ENCODE data around the gene SWAP70.

Gene SWAP70

DNA sequence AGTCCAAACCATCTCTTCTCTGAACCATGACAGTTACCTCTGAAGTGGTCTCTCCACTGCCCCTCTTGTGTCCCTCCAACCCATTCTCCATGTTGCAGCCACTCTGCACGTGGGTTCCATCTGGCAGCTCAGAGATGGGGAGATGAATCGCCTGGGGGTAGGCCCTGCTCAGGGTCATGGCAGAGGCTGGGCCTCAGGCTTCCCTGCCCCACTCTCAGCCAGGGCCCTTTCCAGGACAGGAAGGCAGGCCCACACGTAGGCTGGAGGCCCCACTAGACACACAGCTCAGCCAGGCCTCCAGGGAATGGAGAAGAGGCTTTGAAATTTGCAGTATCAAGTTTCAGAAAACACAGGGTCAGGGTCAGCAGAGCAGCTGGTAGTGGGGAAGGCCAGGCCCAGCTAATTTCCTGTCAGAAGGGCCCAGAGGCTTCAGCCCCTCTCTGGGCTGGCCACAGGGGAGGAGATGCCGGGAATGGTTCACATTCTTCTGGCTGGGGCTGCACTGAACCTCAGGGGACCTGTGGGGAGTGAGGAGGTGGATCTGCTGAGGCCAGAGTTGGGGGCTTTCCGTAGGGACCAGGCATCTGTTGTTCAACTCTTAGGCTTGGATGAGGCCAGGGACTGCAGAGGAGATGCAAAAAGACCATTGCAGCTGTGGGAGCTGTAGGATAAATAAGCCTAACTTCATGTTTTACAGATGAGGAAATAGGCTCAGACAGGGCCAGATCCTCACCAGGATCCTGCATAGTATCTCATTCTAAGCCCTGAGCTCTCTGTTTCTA is 101.6 kb downstream of the SWAP70 start:
- in situ Hi-C loops (cut with HindIII; ENCODE audit: low sequenced_read_pairs) = no loop called here

DNA sequence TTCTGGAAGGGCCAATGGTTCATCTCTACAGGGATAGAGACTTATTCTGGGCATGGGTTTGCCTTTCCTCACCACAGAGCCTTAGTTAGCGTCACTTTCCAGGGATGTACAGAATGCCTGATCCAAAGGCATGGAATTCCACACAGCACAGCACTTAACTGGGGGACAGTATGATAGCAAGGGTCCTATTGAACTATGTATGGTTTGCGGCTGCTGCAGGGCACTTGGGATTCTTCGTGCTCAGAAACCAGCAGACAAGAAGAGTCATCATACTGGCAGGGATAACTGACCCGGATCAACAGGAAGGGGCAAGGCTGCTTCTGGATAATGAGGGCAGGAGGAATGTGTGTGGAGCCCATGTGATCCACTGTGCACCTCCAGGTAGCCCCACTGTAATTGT is 105.7 kb downstream of the SWAP70 start:
- in situ Hi-C loops (cut with HindIII; ENCODE audit: low sequenced_read_pairs) = no loop called here

DNA sequence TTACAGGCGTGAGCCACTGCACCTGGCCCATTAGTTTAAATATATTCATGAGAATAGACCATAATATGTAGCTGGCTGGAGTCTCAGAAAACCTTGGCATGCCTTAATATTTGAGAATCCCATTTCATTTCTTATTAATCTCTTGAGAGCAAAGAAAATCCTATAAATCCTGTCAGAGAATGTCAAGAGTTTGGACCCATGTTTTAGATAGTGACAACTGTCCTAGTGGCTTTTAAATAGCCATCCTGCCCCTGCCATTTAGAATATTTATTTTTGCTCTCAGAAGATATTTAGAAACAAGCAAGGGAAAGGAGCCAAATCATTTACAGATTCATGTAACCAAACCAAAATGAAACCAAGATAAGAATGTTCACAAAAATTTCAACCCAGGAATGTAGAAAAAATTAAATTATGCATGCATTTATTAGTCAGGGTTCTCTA is 107.2 kb downstream of the SWAP70 start:
- in situ Hi-C loops (cut with HindIII; ENCODE audit: low sequenced_read_pairs) = no loop called here

DNA sequence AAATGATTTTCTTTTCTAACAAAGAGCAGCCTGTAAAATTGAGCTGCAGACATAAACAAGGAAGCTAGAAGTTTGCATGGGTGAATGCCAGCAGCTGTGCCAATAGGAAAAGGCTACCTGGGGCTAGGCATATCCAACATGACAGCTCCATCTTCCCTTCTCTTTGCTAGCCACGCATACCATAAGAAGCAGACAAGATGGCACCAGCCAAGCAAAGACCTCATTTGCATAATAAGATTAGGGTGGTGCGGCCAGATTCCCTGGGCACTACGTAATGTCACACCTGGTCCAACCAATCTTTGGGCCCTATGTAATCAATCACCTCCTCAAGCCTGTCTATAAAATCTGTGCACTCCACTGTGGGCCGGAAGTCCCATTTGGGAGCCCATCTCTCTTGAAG is 108.3 kb downstream of the SWAP70 start:
- in situ Hi-C loops (cut with HindIII; ENCODE audit: low sequenced_read_pairs) = no loop called here

DNA sequence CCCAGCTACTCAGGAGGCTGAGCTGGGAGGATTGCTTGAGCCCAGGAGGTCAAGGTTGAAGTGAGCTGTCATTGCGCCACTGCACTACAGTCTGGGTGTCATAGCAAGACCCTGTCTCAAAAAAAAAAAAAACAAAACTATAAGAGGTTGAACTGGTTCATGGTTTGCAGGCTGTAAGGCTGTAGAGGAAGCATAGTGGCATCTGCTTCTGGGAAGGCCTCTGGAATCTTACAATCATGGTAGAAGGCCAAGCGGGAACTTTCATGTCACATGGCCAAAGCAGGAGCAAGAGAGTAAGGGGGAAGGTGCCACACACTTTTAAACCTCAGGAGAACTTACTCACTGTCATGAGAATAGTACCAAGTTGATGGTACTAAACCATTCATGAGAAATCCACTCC is 109.6 kb downstream of the SWAP70 start:
- in situ Hi-C loops (cut with HindIII; ENCODE audit: low sequenced_read_pairs) = no loop called here

DNA sequence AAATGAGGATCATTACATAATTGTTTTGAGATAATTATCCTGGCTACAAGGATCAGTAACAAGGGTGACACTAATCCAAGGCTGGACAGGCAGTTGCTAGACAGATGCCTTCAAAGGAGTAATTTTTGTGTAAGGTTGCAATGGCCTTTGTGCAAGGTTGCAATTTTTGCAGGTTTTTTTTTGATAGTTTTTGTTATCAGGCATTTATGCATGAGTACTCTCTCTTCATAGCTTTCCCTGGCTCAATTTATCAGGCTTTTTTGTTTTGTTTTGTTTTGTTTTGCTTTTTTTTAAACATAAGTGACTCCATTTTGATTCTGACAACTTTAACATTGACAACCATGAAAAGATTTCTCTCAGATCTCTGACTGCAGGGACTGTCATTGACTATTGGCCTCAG is 110.2 kb downstream of the SWAP70 start:
- in situ Hi-C loops (cut with HindIII; ENCODE audit: low sequenced_read_pairs) = no loop called here

DNA sequence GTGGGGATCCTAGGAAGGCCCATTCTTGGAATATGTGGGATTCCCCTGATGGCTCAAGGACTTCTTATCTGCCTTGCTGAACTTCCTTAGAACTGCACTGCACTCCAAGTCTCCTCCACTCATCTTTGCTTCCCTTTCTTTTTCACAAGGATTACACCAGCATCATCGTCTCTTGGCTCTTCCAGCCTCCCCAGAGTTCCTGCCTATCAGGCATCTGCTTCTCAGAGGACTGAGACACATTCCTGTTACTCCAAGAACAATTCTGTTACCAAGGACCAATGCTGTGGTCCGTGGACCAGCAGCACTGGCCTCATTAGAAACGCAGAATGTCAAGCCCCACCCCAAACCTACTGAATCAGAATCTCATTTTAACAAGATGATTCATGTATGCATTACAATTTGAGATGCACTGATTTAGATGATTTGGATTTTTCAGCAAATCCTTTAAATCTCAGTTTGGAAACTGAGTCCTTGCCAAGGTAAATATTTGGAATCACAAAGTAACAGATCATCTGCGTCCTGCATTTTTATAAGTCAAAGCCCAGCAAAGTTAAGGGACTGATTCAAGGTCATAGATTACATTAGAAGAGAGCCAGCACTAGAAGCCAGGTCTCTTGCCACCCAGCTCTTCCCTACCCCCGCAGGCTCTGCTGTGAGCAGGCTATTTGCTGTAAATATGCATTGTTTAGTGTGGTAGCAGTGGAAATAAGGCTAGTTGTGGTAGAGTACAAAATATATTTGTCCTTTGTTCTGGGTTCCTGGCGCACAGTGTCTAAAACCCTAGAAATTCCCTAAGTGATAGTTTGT is 110.9 kb downstream of the SWAP70 start:
- in situ Hi-C loops (cut with HindIII; ENCODE audit: low sequenced_read_pairs) = no loop called here

DNA sequence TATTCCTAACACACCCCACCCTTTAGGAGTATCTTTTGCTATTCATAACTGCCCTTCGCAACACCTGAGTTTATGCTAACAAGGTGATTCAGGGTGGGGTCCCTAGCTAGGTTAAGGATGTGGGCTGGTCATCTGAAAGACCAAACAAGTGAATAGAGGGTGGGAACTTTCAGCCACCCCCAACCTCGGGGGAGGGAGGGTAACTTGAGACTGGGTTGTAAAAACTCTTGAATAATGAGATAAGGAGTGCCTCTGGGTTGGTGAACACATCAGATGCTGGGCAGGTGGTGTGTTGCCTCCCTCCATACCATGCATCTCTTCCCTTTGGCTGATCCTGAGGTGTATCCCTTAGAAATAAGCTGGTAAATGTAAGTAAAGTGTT is 111.5 kb downstream of the SWAP70 start:
- in situ Hi-C loops (cut with HindIII; ENCODE audit: low sequenced_read_pairs) = no loop called here

DNA sequence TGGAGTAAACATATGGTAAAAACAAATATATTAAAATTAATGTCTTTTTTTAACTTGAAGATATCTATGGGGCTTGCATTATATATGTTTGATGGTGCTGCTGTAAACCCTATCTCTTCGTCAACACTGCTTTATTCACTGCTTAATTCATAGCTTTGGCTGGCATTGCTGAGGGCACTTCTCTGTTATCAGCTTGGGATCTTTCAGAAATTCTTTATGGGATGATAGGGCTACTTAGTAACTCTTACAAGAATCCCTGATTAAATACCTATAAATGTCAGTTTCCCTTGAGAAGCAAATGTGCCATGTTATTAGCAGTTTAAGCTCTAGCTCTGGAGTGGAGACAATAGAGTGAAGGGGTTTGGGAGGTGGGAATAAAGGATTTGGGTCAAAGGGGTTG is 112.3 kb downstream of the SWAP70 start:
- in situ Hi-C loops (cut with HindIII; ENCODE audit: low sequenced_read_pairs) = no loop called here

DNA sequence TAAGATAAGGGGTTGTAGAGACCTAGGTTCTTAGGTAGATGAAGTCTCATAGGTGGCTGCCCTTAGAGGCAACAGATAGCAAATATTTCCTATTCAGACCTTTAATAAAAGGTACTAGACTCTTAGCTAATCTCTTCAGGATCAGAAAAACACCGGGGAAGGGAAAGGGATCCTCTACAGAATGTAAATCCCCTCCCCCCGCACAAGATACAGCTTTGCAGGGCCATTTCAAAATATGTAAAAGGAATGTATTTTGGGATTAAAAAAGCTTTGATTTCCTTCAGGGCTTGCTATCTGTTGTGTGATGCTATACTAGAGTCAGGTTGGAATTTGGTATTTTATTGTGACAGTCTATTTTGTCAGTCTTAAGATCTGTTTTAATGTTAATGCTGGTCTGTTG is 113.2 kb downstream of the SWAP70 start:
- in situ Hi-C loops (cut with HindIII; ENCODE audit: low sequenced_read_pairs) = no loop called here

DNA sequence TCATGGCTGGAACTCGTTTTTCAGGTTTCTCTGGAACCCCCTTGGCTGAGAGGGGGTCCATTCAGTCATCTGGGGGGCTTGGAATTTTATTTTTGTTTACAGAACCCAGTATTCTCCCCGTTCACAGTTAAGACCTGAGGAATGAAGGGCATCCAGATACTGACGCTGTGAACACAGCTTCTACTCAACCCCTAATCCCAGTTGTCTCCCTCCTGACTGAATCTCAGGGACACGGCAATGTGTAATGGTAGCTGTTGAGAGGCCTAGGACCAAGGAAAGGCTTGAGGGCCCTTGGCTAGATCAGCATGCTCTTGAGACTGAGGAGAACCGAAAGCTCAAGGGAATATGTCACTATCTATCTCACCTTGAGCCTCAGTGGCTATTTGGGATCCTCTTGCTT is 113.6 kb downstream of the SWAP70 start:
- in situ Hi-C loops (cut with HindIII; ENCODE audit: low sequenced_read_pairs) = no loop called here

DNA sequence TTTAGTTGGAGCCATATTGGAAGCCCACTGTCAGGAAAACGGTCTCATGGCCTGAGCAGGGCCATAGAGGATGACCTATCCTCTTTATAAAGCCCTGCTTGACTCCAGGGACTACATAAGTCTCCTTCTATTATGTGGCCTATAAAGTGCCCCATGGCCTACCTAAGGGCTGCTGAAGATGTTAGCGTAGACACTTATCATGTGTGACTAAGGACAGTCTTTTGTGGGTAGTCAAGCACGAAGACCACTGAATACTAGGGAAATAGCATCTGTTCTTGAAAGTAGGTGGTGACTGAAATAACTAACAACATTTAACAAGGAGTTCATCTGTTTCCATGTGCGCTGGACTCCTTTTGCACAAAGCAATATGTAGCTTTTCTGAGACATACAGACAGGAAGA is 117.1 kb downstream of the SWAP70 start:
- in situ Hi-C loops (cut with HindIII; ENCODE audit: low sequenced_read_pairs) = no loop called here

DNA sequence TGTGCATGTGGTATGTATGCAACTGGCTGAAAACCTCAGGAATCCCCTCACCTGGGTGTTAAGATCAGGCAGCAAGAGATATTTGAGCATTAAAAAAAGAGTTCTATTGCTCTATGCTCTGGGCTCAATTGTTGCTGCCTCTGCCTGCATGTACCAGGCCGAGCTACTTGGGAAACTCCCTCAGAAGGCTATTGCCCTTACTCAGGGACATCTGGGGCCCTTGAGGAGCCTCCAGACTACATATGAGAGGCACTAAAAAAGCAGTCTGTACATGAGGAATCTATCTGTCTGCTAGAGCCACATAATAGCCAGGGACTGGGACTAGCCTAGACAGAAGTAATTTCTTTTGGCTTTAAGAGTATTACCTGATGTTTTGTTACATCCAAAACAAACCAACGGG is 120.1 kb downstream of the SWAP70 start:
- in situ Hi-C loops (cut with HindIII; ENCODE audit: low sequenced_read_pairs) = no loop called here

DNA sequence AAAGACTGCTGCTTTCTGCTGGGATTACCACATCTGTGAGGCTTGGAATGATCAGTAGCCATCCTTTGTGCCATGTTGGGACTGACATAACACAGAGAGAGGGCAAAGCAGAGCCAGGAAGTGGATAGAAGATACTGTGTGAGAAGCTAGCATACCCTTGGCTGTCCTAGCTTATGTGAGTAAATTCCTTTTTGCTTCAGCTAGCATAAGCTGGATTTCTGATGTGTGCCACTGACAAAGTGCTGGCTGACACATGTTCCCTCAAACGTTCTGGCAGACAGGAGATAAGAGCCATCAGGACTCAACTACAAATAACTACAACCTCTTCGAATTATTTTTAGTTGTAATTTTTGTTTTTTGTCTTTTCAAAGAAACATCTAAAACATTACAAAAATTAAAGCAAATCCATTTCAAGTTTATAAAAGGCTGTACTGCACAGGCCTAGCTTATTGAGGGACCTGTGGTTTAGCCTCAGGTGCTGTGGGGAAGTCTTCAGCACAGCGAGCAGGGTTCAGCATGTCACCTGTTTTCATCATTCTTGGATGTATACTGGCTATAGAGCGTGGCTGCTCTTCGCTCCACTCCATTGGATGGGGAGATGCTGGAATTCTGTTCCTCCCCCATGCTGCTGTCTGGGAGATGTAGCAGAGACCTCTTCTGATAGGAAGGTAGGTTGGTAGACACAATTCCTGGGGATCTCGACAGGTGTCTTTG is 120.9 kb downstream of the SWAP70 start:
- in situ Hi-C loops (cut with HindIII; ENCODE audit: low sequenced_read_pairs) = no loop called here

DNA sequence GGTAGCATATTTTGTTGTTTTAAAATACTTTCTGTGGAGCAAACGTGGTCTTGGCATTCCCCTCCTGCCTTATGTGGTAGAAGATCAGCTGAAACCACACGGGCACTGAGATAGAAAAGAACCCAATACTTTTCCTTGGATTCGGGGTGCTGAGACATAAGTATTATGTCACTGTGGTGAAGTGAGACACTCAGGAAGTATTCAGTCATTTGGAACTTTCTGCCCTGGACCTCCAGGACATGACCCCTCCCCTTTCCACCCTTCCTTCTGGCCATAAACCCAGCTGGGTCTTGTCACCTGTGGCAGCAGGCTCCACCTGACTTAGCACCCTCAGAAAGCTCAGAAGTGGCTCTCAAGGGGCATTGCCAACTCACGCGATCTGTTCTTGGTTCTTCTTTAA is 123.4 kb downstream of the SWAP70 start:
- in situ Hi-C loops (cut with HindIII; ENCODE audit: low sequenced_read_pairs) = no loop called here

DNA sequence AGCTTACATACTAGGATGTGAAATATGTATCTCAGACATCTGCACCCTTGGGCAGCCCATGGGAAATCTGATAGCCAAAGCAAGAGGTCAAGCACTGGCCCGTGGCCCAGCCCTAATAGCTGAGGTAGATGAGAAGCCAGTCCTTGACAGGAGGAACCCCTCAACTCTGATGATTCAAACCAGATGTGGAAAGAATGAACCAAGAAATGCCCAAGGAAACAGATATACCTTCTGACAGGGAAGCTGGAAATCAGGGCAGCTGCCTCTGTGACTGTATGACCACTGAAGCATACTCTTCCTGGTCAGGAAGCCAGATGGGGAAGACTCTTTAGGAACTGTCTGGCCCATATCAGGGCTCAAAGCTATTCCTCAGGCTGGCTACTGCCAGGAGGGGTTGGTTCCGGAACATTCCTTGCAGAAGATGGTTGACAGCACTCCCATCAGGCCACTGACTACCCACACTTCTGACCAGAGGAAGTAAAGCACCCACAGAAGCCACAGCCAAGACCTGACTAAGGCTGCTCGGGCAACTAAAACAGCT is 124.2 kb downstream of the SWAP70 start:
- in situ Hi-C loops (cut with HindIII; ENCODE audit: low sequenced_read_pairs) = no loop called here

DNA sequence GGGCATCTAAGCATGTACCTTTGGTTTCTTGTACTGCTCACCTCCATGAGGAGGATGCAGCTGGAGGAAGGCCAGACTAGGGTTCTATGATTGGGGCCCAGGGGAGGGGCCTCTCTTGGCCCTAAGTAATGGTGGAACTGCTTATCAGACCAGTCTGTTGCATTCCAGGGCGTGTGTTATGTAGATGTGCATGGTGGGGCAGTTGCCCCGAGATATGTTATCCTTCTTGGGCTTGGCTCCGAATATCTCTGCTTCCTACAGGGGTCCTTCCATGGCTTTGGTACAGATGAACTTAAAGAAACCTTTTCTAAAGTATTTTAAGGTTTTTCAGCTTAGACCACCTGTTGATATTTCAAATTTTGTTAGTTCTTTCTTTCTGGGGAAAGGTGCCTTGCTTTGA is 126.0 kb downstream of the SWAP70 start:
- in situ Hi-C loops (cut with HindIII; ENCODE audit: low sequenced_read_pairs) = loop anchor here (5.0 kb wide), 1 partner anchor 53 kb away; no protein-coding TSS in a partner anchor

DNA sequence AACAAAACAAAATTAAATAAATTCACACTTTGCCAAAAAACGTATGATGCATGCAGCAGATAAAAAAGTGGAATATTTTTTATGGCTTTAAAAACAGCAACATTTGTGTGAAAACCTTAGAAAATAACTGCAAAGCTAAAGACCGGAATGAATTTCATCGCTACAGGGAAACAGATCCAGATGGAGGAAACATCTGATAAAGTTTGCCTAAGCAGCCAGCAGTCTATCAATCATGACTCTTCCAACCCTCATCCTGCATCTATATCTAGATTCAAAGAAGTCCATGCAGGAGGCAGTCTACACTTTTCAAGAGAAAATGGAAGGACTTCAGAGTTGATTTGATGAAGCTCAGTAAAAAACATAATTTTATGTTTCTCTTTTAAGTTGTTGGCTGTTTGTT is 126.8 kb downstream of the SWAP70 start:
- in situ Hi-C loops (cut with HindIII; ENCODE audit: low sequenced_read_pairs) = loop anchor here (5.0 kb wide), 1 partner anchor 53 kb away; no protein-coding TSS in a partner anchor

DNA sequence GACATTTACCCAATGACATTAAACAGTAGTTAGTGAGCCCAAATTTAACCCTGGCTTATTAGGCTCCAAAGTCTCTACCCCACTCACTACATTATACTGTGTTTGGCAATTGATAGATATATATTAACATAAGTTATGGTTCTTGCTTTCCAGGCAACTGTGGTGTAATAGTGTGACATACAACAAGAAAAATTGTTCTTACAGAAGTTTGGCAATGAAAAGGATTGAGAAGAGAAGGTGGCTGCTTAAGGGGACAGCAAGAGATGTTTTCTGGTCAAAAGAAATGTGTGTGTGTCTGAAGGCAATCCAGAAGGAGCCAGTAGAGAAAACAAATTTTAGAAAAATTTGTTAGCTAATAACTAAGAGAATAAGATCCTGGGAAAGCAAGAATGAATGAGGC is 132.4 kb downstream of the SWAP70 start:
- in situ Hi-C loops (cut with HindIII; ENCODE audit: low sequenced_read_pairs) = no loop called here

DNA sequence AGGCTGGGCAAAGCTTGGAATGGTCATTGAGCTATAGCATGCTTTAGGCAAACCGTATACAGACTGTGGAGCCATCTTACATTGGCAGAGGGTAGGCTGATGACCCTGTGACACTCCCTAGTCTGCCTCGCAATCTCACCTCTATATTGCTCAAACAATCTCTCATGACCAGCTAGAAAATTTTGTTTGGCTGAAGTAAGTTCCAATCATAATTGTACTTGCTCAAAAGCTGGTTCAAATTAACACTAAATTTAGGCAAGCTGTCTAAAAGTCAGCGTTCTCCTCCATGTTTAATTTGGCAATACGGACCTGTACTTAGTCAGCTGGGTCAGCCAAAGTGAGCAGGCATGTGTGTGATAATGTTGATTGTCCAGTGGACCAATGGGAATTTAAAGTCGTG is 133.0 kb downstream of the SWAP70 start:
- in situ Hi-C loops (cut with HindIII; ENCODE audit: low sequenced_read_pairs) = no loop called here

DNA sequence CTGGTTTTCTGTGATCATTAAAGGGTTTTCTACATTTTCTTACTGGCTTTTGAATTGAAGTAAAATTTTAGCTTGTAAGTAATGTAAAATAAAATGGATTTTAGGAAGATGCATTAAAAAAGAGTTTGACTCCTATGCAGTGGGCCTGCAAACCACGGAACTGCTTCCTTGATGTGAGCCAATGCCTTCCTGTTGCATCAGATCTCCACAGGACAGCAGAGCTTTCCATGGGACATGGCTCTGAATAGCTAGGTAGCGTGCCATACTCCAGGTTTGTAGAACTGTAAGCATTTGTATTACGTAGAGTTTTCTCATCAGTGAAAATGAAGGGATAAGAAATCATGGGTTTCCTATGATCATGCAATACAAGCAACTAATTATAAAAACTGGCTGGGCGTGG is 133.4 kb downstream of the SWAP70 start:
- in situ Hi-C loops (cut with HindIII; ENCODE audit: low sequenced_read_pairs) = no loop called here
